ENCODE data around the gene CDCP1.

DNA sequence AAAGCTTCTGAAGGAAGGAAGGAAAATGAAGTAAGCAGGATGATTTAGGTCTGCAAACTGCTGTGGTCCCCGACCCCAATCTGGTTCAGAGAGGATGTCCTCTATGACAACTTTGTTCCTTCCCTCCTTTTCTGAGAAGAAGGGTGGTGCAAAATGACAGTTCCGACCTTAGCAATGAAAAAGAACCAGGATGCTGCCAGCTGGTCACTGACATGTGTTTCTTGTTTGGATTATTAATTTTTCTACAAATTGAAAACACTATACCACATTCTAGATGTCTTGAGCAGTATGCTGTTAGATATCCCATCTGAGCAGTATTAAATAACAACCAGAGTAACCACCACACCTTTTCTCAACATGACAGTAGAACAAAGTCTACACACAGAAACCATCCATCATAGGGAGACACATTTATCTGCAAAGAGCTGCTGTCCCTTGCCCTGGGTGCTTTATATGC is 27.5 kb downstream of the CDCP1 start:
- TF ChIP-seq, protein P1, sequence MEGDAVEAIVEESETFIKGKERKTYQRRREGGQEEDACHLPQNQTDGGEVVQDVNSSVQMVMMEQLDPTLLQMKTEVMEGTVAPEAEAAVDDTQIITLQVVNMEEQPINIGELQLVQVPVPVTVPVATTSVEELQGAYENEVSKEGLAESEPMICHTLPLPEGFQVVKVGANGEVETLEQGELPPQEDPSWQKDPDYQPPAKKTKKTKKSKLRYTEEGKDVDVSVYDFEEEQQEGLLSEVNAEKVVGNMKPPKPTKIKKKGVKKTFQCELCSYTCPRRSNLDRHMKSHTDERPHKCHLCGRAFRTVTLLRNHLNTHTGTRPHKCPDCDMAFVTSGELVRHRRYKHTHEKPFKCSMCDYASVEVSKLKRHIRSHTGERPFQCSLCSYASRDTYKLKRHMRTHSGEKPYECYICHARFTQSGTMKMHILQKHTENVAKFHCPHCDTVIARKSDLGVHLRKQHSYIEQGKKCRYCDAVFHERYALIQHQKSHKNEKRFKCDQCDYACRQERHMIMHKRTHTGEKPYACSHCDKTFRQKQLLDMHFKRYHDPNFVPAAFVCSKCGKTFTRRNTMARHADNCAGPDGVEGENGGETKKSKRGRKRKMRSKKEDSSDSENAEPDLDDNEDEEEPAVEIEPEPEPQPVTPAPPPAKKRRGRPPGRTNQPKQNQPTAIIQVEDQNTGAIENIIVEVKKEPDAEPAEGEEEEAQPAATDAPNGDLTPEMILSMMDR (IDR thresholded peaks at IDR 0.05), result no peak
- no peak for TF ChIP-seq EP300 (IDR thresholded peaks at IDR 0.05)

Measured in upper lobe of left lung (tissue), 4 donors.